Neural progenitor cell (in vitro differentiated cells): ENCODE measurements around the gene FRS2. TPM values are rescaled to one million over a fixed set of nuclear protein-coding genes. Genes with fewer than 3 reads are reported as not detected.

Source experiments
- DNase-seq: peaks from one replicate; pipeline ENCODE4 v3.0.0-alpha.2; 2016; ENCODE audit warnings: low spot score
- H2AFZ ChIP-seq: fragments of 200-600 bp; sonication (generic); replicated peaks from 2 replicates; pipeline ENCODE4 v1.6.1; 2016; ENCODE audit warnings: antibody characterized with exemption
- H3F3A ChIP-seq: fragments of 200-600 bp; sonication (generic); 2 replicates; pipeline ENCODE4 v1.6.1; 2016; ENCODE audit warnings: antibody characterized with exemption, low read depth
- H3K27ac ChIP-seq: fragments of 200-600 bp; sonication (generic); 2 replicates; pipeline ENCODE4 v1.5.1; 2016; ENCODE audit warnings: mild to moderate bottlenecking
- H3K27me3 ChIP-seq: fragments of 200-600 bp; sonication (generic); 2 replicates; pipeline ENCODE4 v1.6.1; 2016; ENCODE audit warnings: mild to moderate bottlenecking, moderate library complexity
- H3K36me3 ChIP-seq: fragments of 200-600 bp; sonication (generic); 2 replicates; pipeline ENCODE4 v1.5.1; 2016
- H3K4me1 ChIP-seq: fragments of 200-600 bp; sonication (generic); 2 replicates; pipeline ENCODE4 v1.6.1; 2016; ENCODE audit warnings: mixed run types
- H3K4me2 ChIP-seq: fragments of 200-600 bp; sonication (generic); 2 replicates; pipeline ENCODE4 v1.6.1; 2016
- H3K4me3 ChIP-seq: fragments of 200-600 bp; sonication (generic); 2 replicates; pipeline ENCODE4 v1.5.1; 2016
- H3K79me2 ChIP-seq: fragments of 200-600 bp; sonication (generic); 2 replicates; pipeline ENCODE4 v1.6.1; 2016; ENCODE audit warnings: low read depth
- H3K9ac ChIP-seq: fragments of 200-600 bp; sonication (generic); 2 replicates; pipeline ENCODE4 v1.6.1; 2016
- H3K9me3 ChIP-seq: fragments of 200-600 bp; sonication (generic); 2 replicates; pipeline ENCODE4 v1.5.1; 2016; ENCODE audit warnings: low read depth
- H4K20me1 ChIP-seq: fragments of 200-600 bp; sonication (generic); 2 replicates; pipeline ENCODE4 v1.6.1; 2016; ENCODE audit warnings: low read depth
- H3K27ac Mint-ChIP-seq: 3 replicates; pipeline ENCODE4 v1.8.0; 2021; ENCODE audit warnings: mixed read lengths
- H3K27me3 Mint-ChIP-seq: 2 replicates; pipeline ENCODE4 v1.8.0; 2022; ENCODE audit warnings: low read depth, mild to moderate bottlenecking, inconsistent platforms, moderate library complexity, mixed read lengths; ENCODE audit not compliant: insufficient read depth
- H3K36me3 Mint-ChIP-seq: 3 replicates; pipeline ENCODE4 v1.8.0; 2021; ENCODE audit warnings: mixed read lengths
- H3K4me1 Mint-ChIP-seq: 3 replicates; pipeline ENCODE4 v1.8.0; 2021; ENCODE audit warnings: mixed read lengths
- H3K4me3 Mint-ChIP-seq: 3 replicates; pipeline ENCODE4 v1.8.0; 2021; ENCODE audit warnings: mild to moderate bottlenecking, moderate library complexity, mixed read lengths
- H3K9me3 Mint-ChIP-seq: 3 replicates; pipeline ENCODE4 v1.8.0; 2020; ENCODE audit warnings: mixed read lengths
- CTCF ChIP-seq: fragments of 200-600 bp; sonication (generic); IDR thresholded peaks from 2 replicates; pipeline ENCODE4 v1.5.1; 2017; ENCODE audit warnings: antibody characterized with exemption, mild to moderate bottlenecking
- EZH2 ChIP-seq: fragments of 200-600 bp; sonication (generic); IDR thresholded peaks from 2 replicates; pipeline ENCODE4 v1.6.1; 2017; ENCODE audit warnings: antibody characterized with exemption, mild to moderate bottlenecking, moderate library complexity
- EZH2phosphoT487 ChIP-seq: fragments of 200-600 bp; sonication (generic); IDR thresholded peaks from 2 replicates; pipeline ENCODE4 v1.6.1; 2017; ENCODE audit warnings: antibody characterized with exemption
- total RNA-seq: library from RNA; depleted of rRNA; stranded (reverse); fragments of >200 nt; gene quantifications from 2 replicates; pipeline ENCODE4 v1.2.3, GENCODE V29; 2015; ENCODE audit warnings: low replicate concordance

FRS2 gene
- total RNA-seq, 1 donor from 2014 or later = 128 TPM

- no peak overlapping the region for H3K27ac ChIP-seq
- Mint-ChIP-seq H3K4me3 (no peak overlapping the region), H3K4me1 (no peaks in the 10 kb centered on the region), H3K36me3 (no peaks in the 10 kb centered on the region), H3K27ac (no peak overlapping the region), H3K9me3 (no peaks in the 10 kb centered on the region), H3K27me3 (peaks cover 2% of the 10 kb centered on the region)
- no peaks in the 10 kb centered on the region for H3K4me1 ChIP-seq
- H3K9me3 ChIP-seq = no peaks in the 10 kb centered on the region
- no peak overlapping the region for H3K4me2 ChIP-seq
- H2AFZ ChIP-seq = peak overlapping the region; percentile 45
- no peaks in the 10 kb centered on the region for H3K36me3 ChIP-seq
- no peaks in the 10 kb centered on the region for H3K79me2 ChIP-seq
- H3K4me3 ChIP-seq = no peak overlapping the region
- no peaks in the 10 kb centered on the region for H3K27me3 ChIP-seq
- H4K20me1 ChIP-seq = no peaks in the 10 kb centered on the region
- H3K9ac ChIP-seq = no peak overlapping the region
- TF ChIP-seq EZH2 (no peak), EZH2phosphoT487 (no peak), CTCF (no peak)
- DNase-seq = no peak
- H3F3A ChIP-seq = no peaks in the 10 kb centered on the region
Observed at GRCh38 chr12:69437073-69437472, 33.1 kb upstream of the FRS2 start.

- H3K9me3 ChIP-seq = no peaks in the 10 kb centered on the region
- H3K9ac ChIP-seq = no peak overlapping the region
- TF ChIP-seq CTCF (no peak), EZH2 (no peak), EZH2phosphoT487 (no peak)
- no peak overlapping the region for H3K27ac ChIP-seq
- H3K79me2 ChIP-seq = no peaks in the 10 kb centered on the region
- peaks cover 2% of the 10 kb centered on the region for H3K27me3 Mint-ChIP-seq
- H3K36me3 ChIP-seq = no peaks in the 10 kb centered on the region
- H3K36me3 Mint-ChIP-seq = no peaks in the 10 kb centered on the region
- no peak overlapping the region for H3K4me3 ChIP-seq
- H3K9me3 Mint-ChIP-seq = no peaks in the 10 kb centered on the region
- H3F3A ChIP-seq = no peaks in the 10 kb centered on the region
- no peak for DNase-seq
- H3K27me3 ChIP-seq = no peaks in the 10 kb centered on the region
- H2AFZ ChIP-seq = no peak overlapping the region
- no peaks in the 10 kb centered on the region for H3K4me1 Mint-ChIP-seq
- H3K4me3 Mint-ChIP-seq = no peak overlapping the region
- H3K27ac Mint-ChIP-seq = no peak overlapping the region
- H4K20me1 ChIP-seq = no peaks in the 10 kb centered on the region
- no peak overlapping the region for H3K4me2 ChIP-seq
- no peaks in the 10 kb centered on the region for H3K4me1 ChIP-seq
Observed at GRCh38 chr12:69438539-69438938, 31.6 kb upstream of the FRS2 start.

GRCh38 chr12:69440016-69440415, 30.2 kb upstream of the FRS2 start:
- Mint-ChIP-seq H3K9me3 (peaks cover 2% of the 10 kb centered on the region), H3K4me3 (no peak overlapping the region), H3K4me1 (no peaks in the 10 kb centered on the region), H3K27ac (no peak overlapping the region), H3K27me3 (peaks cover 2% of the 10 kb centered on the region), H3K36me3 (peaks cover 2% of the 10 kb centered on the region)
- Histone ChIP-seq H3K4me1 (no peaks in the 10 kb centered on the region), H3K4me2 (no peak overlapping the region), H3K4me3 (no peak overlapping the region), H3K9me3 (no peaks in the 10 kb centered on the region), H2AFZ (no peak overlapping the region), H3K36me3 (no peaks in the 10 kb centered on the region), H3F3A (no peaks in the 10 kb centered on the region), H4K20me1 (no peaks in the 10 kb centered on the region), H3K79me2 (no peaks in the 10 kb centered on the region), H3K9ac (no peak overlapping the region), H3K27ac (no peak overlapping the region), H3K27me3 (no peaks in the 10 kb centered on the region)
- DNase-seq = no peak
- no peak for TF ChIP-seq CTCF

- H3K36me3 Mint-ChIP-seq = peaks cover 2% of the 10 kb centered on the region
- Histone ChIP-seq H3K36me3 (no peaks in the 10 kb centered on the region), H3F3A (no peaks in the 10 kb centered on the region), H3K9ac (no peak overlapping the region), H2AFZ (no peak overlapping the region), H3K27me3 (no peaks in the 10 kb centered on the region), H3K79me2 (no peaks in the 10 kb centered on the region), H3K4me2 (no peak overlapping the region), H4K20me1 (no peaks in the 10 kb centered on the region), H3K9me3 (no peaks in the 10 kb centered on the region), H3K4me1 (no peaks in the 10 kb centered on the region), H3K4me3 (no peak overlapping the region), H3K27ac (no peak overlapping the region)
- H3K27me3 Mint-ChIP-seq = peaks cover 2% of the 10 kb centered on the region
- no peak for DNase-seq
- H3K4me1 Mint-ChIP-seq = no peaks in the 10 kb centered on the region
- no peak overlapping the region for H3K27ac Mint-ChIP-seq
- H3K9me3 Mint-ChIP-seq = peaks cover 2% of the 10 kb centered on the region
- TF ChIP-seq CTCF (no peak), EZH2phosphoT487 (no peak), EZH2 (no peak)
- no peak overlapping the region for H3K4me3 Mint-ChIP-seq
Observed at GRCh38 chr12:69440886-69441285, 29.3 kb upstream of the FRS2 start.
